Activated T-helper 1 cell treated with Interleukin-2 at 50 U/mL for 16 hours (primary cell): Measurements from ENCODE around the gene STPG2.
"Not testable (repeated sequence)": the region's sequence is repeated elsewhere in the genome, so short reads cannot be mapped to it uniquely, and the experiment has no call there.

Source experiments
- DNase-seq: peaks from one replicate; pipeline ENCODE4 v3.0.0-alpha.2; 2020; ENCODE audit warnings: low read depth

The STPG2 gene

GRCh38 chr4:97942137-97942536, 201.1 kb downstream of the STPG2 start:
- DNase-seq, result no peak

- no peak for DNase-seq
Measured at GRCh38 chr4:97938141-97938540, 205.1 kb downstream of the STPG2 start.

GRCh38 chr4:97924341-97924958, 218.8 kb downstream of the STPG2 start:
- no peak for DNase-seq

- DNase-seq, result no peak
Measured at GRCh38 chr4:97923096-97923495, 220.2 kb downstream of the STPG2 start.

GRCh38 chr4:97917115-97917514, 226.2 kb downstream of the STPG2 start:
- no peak for DNase-seq

- DNase-seq, result no peak
Measured at GRCh38 chr4:97912156-97912555, 231.1 kb downstream of the STPG2 start.

- no peak for DNase-seq
Measured at GRCh38 chr4:97911236-97911906, 231.9 kb downstream of the STPG2 start.

GRCh38 chr4:97910005-97910404, 233.3 kb downstream of the STPG2 start:
- DNase-seq, result no peak

GRCh38 chr4:97903436-97904189, 239.7 kb downstream of the STPG2 start:
- DNase-seq, result not testable (repeated sequence)

- no peak for DNase-seq
Measured at GRCh38 chr4:97900229-97900628, 243.0 kb downstream of the STPG2 start.

GRCh38 chr4:97892592-97893266, 250.5 kb downstream of the STPG2 start:
- DNase-seq, result no peak

GRCh38 chr4:97879942-97880341, 263.3 kb downstream of the STPG2 start:
- DNase-seq, result no peak

- DNase-seq, result no peak
Measured at GRCh38 chr4:97868097-97868496, 275.2 kb downstream of the STPG2 start.

- DNase-seq, result no peak
Measured at GRCh38 chr4:97867557-97868091, 275.7 kb downstream of the STPG2 start.

- DNase-seq, result no peak
Measured at GRCh38 chr4:97866821-97867556, 276.3 kb downstream of the STPG2 start.

- DNase-seq, result no peak
Measured at GRCh38 chr4:97851115-97851514, 292.2 kb downstream of the STPG2 start.

- DNase-seq, result no peak
Measured at GRCh38 chr4:97845758-97846157, 297.5 kb downstream of the STPG2 start.

- no peak for DNase-seq
Measured at GRCh38 chr4:97841512-97841911, 301.8 kb downstream of the STPG2 start.

GRCh38 chr4:97836662-97837061, 306.6 kb downstream of the STPG2 start:
- no peak for DNase-seq

- DNase-seq, result no peak
Measured at GRCh38 chr4:97828646-97829045, 314.6 kb downstream of the STPG2 start.

GRCh38 chr4:97819294-97819693, 324.0 kb downstream of the STPG2 start:
- no peak for DNase-seq

- no peak for DNase-seq
Measured at GRCh38 chr4:97812768-97813167, 330.5 kb downstream of the STPG2 start.
